ENCODE results near the gene GLRA3. TPM values are rescaled to one million over a fixed set of nuclear protein-coding genes. Genes with fewer than 3 reads are reported as not detected.

Gene GLRA3
- total and polyA plus RNA-seq, 2 of the 8 experiments (the other 6 are each of a cell fraction or from before 2014, with no cell fraction given): 0.02 TPM; not detected in 1

DNA sequence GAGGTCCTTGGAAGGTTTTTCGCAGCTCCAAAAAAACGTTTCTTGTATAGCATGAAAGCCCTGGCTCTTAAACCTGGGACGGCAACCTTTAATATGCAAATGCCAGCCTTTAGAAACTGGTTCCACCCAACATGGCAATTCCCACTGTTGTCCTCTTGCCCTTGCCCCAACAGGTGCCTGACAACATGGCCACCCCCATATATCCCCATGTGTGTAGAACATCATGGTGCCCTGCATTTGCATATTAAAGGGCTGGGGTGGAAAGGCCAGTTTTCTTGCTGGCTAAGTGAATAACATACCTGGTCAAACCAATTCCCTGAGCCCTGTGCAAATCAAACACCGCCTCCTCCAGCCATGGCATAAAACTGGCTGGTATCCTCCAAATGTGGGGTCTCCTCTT lies 26.0 kb upstream of the GLRA3 start:
- Histone ChIP-seq H3K23me2 (ENCODE audit: low read depth, low read length) (no peaks in the 10 kb centered on the region), H3K79me2 (ENCODE audit: control insufficient read depth in 1 of 2, insufficient read depth in 2 of 2, low read length in 2 of 2) (no peaks in the 10 kb centered on the region), H2AFZ (ENCODE audit: low read length) (no peak overlapping the region), H2BK120ac (replicated peaks; ENCODE audit: low read depth, low read length) (no peak overlapping the region), H3K9me3 (ENCODE audit: insufficient read depth in 2 of 2, low read depth in 1 of 2, low read length in 1 of 2) (peaks cover 0 to 3% of the 10 kb centered on the region in 2 experiments; a peak in 1 of 4 replicates), H3K56ac (replicated peaks; ENCODE audit: insufficient read length, low read depth, low read length) (no peak overlapping the region), H2BK20ac (ENCODE audit: low read length) (no peak overlapping the region), H2BK12ac (ENCODE audit: low read depth, low read length) (no peak overlapping the region), H3K27ac (ENCODE audit: low read depth, low read length) (no peak overlapping the region), H3K9ac (replicated peaks in 1 of 4; ENCODE audit: extremely low read depth in 1 of 4, low read depth in 3 of 4, low read length in 3 of 4) (no peak overlapping the region), H3K79me1 (ENCODE audit: low read depth, low read length) (no peaks in the 10 kb centered on the region), H2AK5ac (ENCODE audit: low read depth, low read length) (no peak overlapping the region), H3K14ac (ENCODE audit: insufficient read length) (no peak overlapping the region), H3K4me2 (ENCODE audit: insufficient read depth in 1 of 2, low read depth in 2 of 2, low read length in 2 of 2) (no peak overlapping the region), H4K20me1 (replicated peaks in 1 of 2; ENCODE audit: control insufficient read depth in 1 of 2, insufficient read depth in 2 of 2, low read length in 2 of 2) (no peaks in the 10 kb centered on the region), H4K91ac (replicated peaks; ENCODE audit: insufficient read length, low read length) (no peak overlapping the region), H4K8ac (ENCODE audit: extremely low read depth, insufficient read depth, low read length) (no peak overlapping the region), H4K5ac (ENCODE audit: insufficient read length, low read depth, low read length) (no peak overlapping the region), H3K4me3 (ENCODE audit: extremely low read depth in 1 of 4, insufficient read depth in 2 of 4, low read depth in 3 of 4, low read length in 4 of 4) (no peak overlapping the region), H3K36me3 (ENCODE audit: control insufficient read depth in 2 of 4, insufficient read depth in 4 of 4, low read length in 3 of 4) (no peaks in the 10 kb centered on the region), H3K18ac (ENCODE audit: extremely low read depth, low read length) (no peak overlapping the region), H3K23ac (ENCODE audit: insufficient read length) (no peak overlapping the region), H2BK15ac (ENCODE audit: low read length) (no peak overlapping the region), H3K27me3 (replicated peaks in 1 of 4; ENCODE audit: control insufficient read depth in 3 of 4, extremely low read depth in 1 of 4, insufficient read depth in 3 of 4, low read length in 3 of 4) (no peaks in the 10 kb centered on the region), H3K4ac (replicated peaks; ENCODE audit: insufficient read length, low read depth, low read length) (no peak overlapping the region), H2BK5ac (ENCODE audit: low read depth, low read length) (no peak overlapping the region), H3K4me1 (replicated peaks in 1 of 4; ENCODE audit: control insufficient read depth in 3 of 4, insufficient read depth in 4 of 4, low read length in 3 of 4) (no peaks in the 10 kb centered on the region)
- ChIA-PET CTCF (ENCODE audit: partially characterized antibody) (no interaction called here), POLR2A (ENCODE audit: partially characterized antibody) (no interaction called here)
- 52% methylated on average over 4 of the region's 4 CpGs; no CpG with 5 or more reads in 1 of the 2 experiments for WGBS, 2 experiments (ENCODE audit: extremely low coverage in 1 of 2, insufficient coverage in 1 of 2, insufficient read length in 1 of 2, insufficient replicate concordance in 2 of 2, low coverage in 1 of 2, low lambda C conversion rate in 2 of 2, missing lambda C conversion rate in 1 of 2)
- DNase-seq (ENCODE audit: low read depth in 1 of 2, low spot score in 2 of 2) (no peak), FAIRE-seq (no peak)
- TF ChIP-seq, protein P1, sequence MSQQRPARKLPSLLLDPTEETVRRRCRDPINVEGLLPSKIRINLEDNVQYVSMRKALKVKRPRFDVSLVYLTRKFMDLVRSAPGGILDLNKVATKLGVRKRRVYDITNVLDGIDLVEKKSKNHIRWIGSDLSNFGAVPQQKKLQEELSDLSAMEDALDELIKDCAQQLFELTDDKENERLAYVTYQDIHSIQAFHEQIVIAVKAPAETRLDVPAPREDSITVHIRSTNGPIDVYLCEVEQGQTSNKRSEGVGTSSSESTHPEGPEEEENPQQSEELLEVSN (IDR thresholded peaks at IDR 0.05): no peak
- TF ChIP-seq EGR1 (IDR thresholded peaks at IDR 0.05; ENCODE audit: borderline replicate concordance, low read depth, low read length) (no peak), SIX5 (IDR thresholded peaks at IDR 0.05; ENCODE audit: low read depth, low read length) (no peak), YY1 (IDR thresholded peaks at IDR 0.05; ENCODE audit: low read depth, low read length) (peak; percentile 58; the same call in 1 of the 2 replicates)
- TF ChIP-seq, protein P2, sequence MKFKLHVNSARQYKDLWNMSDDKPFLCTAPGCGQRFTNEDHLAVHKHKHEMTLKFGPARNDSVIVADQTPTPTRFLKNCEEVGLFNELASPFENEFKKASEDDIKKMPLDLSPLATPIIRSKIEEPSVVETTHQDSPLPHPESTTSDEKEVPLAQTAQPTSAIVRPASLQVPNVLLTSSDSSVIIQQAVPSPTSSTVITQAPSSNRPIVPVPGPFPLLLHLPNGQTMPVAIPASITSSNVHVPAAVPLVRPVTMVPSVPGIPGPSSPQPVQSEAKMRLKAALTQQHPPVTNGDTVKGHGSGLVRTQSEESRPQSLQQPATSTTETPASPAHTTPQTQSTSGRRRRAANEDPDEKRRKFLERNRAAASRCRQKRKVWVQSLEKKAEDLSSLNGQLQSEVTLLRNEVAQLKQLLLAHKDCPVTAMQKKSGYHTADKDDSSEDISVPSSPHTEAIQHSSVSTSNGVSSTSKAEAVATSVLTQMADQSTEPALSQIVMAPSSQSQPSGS (IDR thresholded peaks at IDR 0.05; ENCODE audit: low read length): no peak

Data from H1 (cell line).